HG02852 (cell line): ENCODE data around the gene NAXD.

Source experiments
- ATAC-seq: cut with Tn5 transposase; IDR thresholded peaks from one replicate; pipeline ENCODE4 v1.9.1; 2021; ENCODE audit warnings: mild to moderate bottlenecking, moderate library complexity; ENCODE audit not compliant: unreplicated experiment

The NAXD gene

GRCh38 chr13:110643324-110643723 is 28.0 kb downstream of the NAXD start:
- ATAC-seq = no peak

- ATAC-seq = no peak
Observed at GRCh38 chr13:110643768-110644421, 28.6 kb downstream of the NAXD start.

- peak; percentile 54 for ATAC-seq
Observed at GRCh38 chr13:110644892-110645521, 29.7 kb downstream of the NAXD start.

- no peak for ATAC-seq
Observed at GRCh38 chr13:110645750-110646149, 30.4 kb downstream of the NAXD start.

- ATAC-seq = no peak
Observed at GRCh38 chr13:110646442-110647364, 31.4 kb downstream of the NAXD start.

GRCh38 chr13:110647365-110647737 is 32.0 kb downstream of the NAXD start:
- no peak for ATAC-seq

GRCh38 chr13:110648146-110648819 is 32.9 kb downstream of the NAXD start:
- ATAC-seq = no peak

GRCh38 chr13:110648848-110649421 is 33.6 kb downstream of the NAXD start:
- no peak for ATAC-seq

- ATAC-seq = no peak
Observed at GRCh38 chr13:110649551-110649950, 34.2 kb downstream of the NAXD start.

- ATAC-seq = no peak
Observed at GRCh38 chr13:110650436-110650835, 35.1 kb downstream of the NAXD start.

GRCh38 chr13:110651271-110651670 is 35.9 kb downstream of the NAXD start:
- ATAC-seq = no peak

GRCh38 chr13:110651726-110652230 is 36.4 kb downstream of the NAXD start:
- no peak for ATAC-seq

GRCh38 chr13:110652231-110652730 is 36.9 kb downstream of the NAXD start:
- ATAC-seq = no peak

- ATAC-seq = no peak
Observed at GRCh38 chr13:110652764-110653163, 37.4 kb downstream of the NAXD start.

GRCh38 chr13:110653271-110653670 is 37.9 kb downstream of the NAXD start:
- no peak for ATAC-seq

GRCh38 chr13:110653851-110654250 is 38.5 kb downstream of the NAXD start:
- ATAC-seq = no peak

GRCh38 chr13:110657196-110657595 is 41.9 kb downstream of the NAXD start:
- ATAC-seq = no peak

- peak; percentile 94 for ATAC-seq
Observed at GRCh38 chr13:110658218-110658911, 43.0 kb downstream of the NAXD start.

- no peak for ATAC-seq
Observed at GRCh38 chr13:110661256-110661655, 45.9 kb downstream of the NAXD start.

GRCh38 chr13:110662091-110662490 is 46.7 kb downstream of the NAXD start:
- ATAC-seq = no peak
